DLD1 (cell line): ENCODE data around the gene SPDYA.

Source experiments
- in situ Hi-C: cut with HindIII; loops from 2 replicates; pipeline ENCODE4 v1.10.0; 2017; ENCODE audit warnings: low sequenced_read_pairs

Gene SPDYA

DNA sequence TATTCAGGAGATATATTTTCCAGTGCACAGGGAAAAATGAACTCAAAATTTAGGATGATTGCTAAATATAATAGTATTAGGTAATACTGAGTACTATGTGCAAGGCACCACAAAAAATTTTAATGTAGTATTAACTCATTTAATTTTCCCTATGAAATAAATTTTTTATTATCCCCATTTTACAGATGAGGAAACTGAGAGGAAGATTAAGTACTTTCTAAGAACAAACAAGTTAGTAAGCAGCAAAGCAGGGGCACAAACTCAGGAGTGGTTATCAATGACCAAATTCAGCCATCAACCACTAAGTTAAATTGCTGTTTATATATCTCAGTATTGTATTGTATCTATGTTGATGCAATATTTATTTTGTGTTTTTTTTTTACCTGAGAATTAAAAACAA is 14.2 kb downstream of the SPDYA start:
- in situ Hi-C loops: no loop called here

DNA sequence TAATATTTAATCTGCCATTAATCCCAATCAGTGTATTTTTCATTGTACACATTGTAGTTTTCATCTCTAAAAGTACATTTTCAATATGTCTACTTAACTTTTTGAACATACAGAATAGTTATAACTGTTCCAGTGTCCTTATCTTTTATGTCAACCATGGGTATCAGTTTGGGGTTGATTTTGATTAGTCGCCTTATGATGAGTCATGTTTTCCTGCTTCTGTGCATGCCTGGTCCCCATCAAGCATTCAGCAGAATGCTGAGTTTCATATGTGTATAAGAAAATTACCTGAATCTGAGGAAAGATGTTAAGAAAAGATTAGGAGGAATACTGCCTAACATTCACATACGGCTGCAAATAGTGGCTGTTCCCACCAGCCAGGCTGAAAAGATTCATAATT is 17.7 kb downstream of the SPDYA start:
- in situ Hi-C loops: no loop called here

DNA sequence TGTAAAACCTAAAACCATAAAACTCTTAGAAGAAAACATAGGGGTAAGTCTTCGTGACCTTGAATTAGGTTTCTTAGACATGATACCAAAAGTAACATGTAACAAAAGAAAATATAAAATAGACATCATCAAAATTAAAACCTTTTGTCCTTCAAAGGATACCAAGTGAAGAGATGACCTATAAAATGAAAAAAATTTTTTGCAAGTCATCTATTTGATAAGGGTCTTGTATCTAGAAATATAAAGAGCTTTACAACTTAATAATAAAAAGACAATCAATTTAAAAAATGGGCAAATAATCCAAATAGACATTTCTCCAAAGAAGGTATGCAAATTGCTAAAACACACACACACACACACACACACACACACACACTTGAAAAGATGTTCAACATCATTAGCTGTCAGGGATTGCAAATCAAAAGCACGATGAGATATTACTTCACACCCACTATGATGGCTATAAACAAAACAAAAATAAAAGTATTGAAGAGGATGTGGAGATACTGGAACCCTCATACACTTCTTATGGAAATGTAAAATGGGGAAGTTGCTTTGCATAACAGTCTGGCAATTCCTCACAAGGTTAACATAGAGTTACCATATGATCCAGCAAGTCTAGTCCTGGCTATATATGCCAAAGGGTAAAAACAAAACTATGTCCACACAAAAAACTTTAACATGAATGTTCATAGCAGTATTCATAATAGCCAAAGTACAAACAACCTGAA is 23.3 kb downstream of the SPDYA start:
- in situ Hi-C loops: no loop called here

DNA sequence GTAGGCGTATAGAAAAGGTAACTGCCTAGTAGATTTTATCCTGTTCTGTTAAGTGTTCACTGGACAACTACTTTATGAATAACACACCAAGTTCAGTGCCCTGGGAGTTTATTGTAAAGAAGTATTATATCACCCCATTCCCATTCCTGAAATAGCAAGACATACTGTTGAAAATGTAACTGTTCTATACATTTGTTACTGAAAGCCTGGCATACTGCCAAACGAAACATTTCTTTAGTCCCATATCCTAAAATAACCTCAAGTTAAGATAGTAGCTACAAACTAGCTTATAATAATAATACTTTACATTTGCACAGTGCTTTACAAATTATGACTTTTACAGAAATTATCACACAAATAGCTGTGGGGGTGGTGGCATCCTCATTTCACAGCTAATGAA is 25.1 kb downstream of the SPDYA start:
- in situ Hi-C loops: no loop called here

DNA sequence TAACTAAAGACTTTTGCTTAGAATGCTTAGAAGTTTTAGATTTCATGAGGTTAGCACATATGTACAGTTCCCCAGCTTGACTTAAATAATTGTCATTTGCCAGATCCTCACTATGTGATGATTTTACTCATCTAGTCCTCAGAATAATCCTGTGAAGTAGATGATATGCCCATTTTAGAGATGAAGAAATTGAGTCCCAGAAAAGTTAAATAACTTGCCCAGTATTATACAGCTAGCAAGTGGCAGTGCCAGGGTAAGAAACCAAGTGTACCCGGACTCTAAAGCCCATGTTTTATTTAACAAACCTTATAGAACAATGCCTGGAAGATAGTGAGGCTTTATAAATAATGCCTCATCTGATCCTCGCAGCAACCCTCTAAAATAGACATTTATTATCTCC is 28.3 kb downstream of the SPDYA start:
- in situ Hi-C loops: no loop called here

DNA sequence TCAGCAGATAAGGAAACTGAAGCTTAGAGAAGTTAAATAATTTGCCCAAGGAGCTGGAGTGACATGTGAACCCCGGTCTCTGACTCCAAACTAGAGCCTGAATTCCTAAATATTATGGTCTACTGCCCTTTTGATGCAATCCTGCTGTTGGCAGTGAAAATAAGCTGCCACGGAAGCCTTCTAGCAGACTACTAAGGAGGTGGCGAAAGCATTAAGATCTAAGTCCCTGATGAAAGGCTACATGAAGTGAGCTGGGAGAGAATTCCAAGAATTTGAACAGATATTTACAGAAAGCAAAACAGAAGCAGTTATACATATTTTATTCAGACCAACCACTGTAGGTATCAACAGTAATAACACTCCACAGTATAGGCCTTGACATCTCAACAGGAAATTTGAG is 31.4 kb downstream of the SPDYA start:
- in situ Hi-C loops: no loop called here

DNA sequence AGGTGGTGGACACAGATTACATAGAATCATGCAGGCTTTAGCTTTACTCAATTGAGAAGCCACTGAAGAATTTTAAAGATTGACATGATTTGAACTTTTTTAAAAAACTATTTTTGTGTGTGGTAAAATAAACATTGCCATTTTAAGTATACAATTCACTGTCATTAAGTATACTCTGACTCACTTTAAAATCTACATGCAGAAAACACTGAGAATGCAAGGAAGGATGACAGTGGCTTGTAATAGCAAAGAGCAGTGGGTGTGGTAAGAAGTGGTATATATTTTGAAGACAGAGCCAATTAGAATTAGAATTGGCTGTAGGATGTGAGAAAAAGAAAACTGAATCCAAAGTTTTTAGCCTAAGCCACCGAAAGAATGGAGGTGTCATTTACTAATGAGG is 44.6 kb downstream of the SPDYA start:
- in situ Hi-C loops: no loop called here

DNA sequence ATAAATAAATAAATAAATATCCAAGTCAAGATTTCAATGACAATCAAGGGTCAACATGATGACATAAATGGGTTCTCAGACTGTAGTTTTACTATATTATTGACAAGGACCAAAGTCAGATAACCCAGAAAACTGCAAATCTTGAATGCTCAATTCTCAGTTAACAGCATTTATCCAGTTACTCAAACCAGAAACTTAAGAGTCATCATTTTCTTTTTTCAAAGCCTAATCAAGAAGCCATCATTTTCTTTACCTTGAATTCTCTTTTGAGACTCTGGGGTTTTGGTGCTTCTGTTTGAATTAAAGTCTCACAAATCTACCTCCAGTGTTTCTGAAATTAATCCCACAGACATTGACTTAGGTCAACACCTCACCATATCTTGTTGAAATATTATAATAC is 45.3 kb downstream of the SPDYA start:
- in situ Hi-C loops: no loop called here

DNA sequence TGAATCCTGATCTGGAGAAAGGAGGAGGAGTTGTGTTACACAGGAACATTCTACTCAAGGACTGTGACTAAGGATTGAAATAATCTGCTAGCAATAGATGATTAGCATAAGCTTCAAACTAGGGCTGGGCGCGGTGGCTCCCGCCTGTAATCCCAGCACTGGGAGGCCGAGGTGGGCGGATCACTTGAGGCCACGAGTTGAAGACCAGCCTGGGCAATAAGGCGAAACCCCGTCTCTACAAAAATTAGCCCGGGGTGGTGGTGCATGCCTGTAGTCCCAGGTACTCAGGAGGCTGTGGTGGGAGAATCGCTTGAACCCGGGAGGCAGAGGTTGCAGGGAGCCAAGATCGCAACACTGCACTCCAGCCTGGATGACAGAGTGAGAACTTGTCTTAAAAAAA is 58.0 kb downstream of the SPDYA start:
- in situ Hi-C loops: no loop called here

DNA sequence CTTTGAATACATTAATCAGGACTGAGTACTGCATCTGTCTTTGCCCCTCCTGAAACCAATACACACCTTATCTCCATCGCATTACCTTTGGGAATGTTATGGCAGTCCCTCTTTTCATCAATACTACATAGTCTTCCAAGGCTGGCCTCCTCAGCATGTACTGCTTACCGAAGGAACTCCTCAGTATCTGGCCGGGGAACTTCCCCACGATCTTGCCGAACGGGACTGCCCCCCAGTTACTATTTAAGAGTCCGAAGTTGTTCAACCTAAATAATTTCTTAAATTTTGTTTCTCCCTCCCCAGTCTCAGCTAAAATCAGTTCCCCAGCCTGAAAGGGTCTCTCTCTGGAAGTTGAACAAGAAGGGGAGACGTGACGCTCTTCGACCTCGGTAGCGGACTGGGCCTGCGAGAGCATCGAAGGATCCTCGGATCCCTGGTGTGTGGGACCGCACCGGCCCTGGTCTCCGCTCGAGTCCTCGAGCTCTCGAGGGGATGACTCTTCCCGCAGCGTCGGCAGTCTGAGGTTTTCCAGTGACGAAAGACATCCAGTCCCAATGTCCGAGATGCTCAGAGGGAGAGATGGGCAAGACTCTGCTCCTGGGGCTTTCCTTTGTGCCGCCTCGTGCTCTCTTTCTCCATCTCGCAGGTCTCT is 59.0 kb downstream of the SPDYA start:
- in situ Hi-C loops: no loop called here

DNA sequence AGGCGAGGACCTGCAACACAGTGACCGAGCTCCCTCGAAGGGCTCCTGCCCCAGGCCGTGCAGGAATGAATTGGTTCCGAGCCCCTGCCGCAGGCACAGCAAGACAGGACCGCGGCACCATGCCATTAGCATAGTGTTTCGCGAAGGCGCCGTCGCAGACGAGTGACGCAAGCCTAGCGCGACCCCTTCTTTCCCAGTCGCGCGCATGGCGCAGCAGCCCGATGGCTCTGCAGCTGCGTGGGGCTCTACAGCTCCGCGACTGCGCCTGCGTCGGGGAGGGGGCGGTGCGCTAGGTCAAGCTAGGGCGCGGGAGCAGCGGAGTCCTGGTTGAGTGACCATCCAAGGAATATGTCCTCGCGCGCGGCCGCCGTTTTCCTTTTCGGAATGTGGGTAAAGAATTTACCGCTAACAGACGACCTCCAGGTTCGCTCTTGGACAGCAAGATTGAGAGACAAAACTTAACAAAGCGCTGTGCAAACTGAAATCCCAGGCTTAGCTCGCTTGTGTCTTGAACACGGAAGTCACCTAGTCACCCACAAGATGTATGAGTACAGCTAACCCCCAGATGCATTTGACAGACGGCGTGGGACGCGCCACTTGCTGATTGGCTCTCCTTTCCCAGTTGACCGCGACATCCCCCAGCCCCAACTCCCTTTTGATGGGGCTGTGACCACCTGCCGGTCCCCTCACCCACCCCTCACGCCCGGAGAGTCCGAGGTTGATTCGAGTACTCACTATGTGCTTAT is 59.7 kb downstream of the SPDYA start, which contains the start of gene TRMT61B:
TSS of gene TRMT61B (minus strand) at position 164 of the 746 bp plus-strand sequence. CDS start at position 132, 32 bp downstream.
- in situ Hi-C loops: no loop called here

DNA sequence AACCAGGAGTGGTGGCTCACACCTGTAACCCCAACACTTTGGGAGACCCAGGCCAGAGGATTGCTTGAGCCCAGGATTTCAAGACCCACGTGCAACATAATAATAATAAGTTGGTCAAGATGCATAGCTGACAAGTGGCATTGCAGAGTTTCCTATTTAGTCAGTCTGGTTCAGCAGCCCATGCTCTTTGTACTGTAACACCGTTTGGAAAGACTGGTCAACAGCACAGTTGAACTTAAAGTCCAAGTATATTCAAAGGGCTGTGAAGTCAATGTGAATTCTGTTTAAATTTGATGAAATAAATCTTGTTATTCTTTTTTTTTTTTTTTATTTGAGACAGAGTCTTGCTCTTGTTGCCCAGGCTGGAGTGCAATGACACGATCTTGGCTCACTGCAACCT is 61.0 kb downstream of the SPDYA start:
- in situ Hi-C loops: no loop called here

DNA sequence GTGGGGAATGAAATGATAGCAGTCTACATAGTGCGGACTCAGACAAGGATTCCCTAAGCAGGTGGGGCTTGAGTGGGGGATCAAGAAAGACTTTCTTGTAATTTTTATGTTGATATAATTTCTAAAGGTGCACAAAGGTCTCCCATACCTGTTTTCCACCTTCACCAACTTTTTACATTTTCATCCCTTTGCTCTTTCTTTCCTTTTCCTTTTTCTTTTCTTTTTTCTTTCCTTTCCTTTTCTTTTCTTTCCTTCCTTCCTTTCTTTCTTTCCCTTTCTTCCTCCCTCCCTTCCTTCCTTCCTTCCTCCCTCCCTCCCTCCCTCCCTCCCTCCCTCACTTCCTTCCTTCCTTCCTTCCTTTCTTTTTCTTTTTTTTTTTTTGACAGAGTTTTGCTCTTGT is 69.6 kb downstream of the SPDYA start:
- in situ Hi-C loops: no loop called here

DNA sequence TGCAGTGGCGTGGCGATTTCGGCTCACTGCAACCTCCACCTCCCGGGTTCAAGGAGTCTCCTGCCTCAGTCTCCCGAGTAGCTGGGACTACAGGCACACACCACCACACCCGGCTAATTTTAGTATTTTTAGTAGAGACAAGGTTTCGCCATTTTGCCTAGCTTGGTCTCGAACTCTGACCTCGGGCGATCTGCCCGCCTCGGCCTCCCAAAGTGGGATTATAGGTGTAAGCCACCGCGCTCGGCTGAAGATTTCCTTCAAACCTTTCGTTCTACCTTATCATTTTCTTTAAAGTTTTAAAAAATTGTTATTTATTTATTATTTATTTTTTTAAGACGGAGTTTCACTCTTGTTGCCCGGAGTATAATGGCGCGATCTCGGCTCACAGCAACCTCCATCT is 82.9 kb downstream of the SPDYA start:
- in situ Hi-C loops: no loop called here

DNA sequence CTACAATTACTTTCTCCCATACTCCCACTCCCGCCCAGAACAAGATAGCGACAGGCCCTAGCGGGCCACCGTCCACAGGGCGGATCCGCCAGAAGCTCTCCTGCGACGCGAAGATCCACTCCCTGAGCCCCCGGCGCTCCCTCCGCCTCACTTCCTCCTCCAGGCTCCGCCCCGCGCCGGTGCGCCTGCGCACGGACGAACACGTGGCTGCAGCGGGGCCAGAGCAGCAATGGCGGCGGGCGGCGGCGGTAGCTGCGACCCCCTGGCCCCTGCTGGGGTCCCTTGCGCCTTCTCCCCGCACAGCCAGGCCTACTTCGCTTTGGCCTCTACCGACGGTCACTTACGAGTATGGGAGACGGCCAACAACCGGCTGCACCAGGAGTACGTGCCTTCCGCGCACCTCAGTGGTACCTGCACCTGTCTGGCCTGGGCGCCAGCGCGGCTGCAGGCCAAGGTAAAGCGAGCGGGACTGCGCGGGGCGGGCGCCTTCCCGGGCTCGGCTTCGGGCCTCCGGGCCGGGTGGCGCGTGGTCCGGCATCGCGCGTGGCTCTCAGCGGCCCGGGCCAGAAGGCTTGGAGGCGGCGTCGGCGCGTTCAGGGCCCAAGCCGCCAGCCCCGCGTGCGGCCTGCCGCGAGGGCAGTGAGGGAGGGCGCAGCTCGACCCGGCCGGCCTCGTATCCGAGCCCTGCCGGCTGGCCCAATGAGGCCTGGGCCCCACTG is 84.0 kb downstream of the SPDYA start, which contains the start of gene WDR43:
TSS of gene WDR43 (plus strand) at position 198 of the 719 bp plus-strand sequence. CDS start at position 230, 32 bp downstream.
- in situ Hi-C loops: no loop called here

DNA sequence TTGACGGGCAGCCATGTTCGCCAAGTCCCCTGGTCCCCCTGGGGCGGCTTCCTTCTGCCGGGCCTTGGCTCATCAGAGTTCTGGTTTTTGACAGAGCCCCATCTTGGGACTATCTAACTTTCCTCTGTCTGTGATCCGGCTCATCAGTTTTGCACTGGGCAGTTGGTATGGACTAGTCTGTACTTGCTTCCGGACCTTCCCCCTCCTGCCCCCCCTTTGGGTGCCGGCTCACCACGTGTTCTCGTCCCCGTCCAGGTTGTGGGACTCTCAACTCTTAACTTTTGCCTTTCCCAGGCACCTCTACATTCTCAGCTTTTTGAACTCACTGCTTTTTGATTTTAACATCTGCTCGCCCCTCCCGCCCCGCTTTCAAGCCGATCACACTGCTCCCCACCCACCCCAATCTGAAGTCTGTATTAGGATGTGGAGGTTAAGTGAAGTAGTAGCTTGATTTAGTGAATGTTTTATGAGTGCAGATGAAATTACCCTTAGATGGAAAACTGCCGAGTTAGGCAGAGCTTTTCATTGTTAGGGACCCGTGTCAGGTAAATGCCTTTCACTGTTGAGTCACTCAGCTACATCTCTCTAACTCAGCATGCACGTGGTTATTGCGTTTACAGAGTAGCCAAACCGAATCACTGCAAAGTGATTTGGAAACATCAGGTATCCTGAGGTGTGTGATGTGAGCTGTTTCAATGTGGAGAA is 84.7 kb downstream of the SPDYA start:
- in situ Hi-C loops: no loop called here

DNA sequence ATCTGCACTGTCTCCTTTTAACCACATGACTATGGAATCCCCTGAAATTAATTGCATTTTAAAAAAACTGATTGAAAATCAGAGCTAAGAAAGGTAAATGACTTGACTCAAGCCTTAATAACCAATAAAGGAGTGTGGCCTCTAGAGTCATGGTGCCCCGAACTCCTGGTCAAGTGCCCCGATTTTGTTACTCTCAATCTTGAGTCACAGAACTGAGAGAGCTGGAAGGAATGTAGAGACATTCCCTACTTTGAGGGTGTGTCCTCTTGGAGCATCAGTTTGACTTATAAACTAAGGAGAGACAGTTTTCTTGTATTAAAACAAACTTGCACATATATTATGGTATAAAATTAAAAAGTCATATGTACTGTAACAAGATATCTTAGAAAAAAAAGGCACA is 86.3 kb downstream of the SPDYA start:
- in situ Hi-C loops: no loop called here

DNA sequence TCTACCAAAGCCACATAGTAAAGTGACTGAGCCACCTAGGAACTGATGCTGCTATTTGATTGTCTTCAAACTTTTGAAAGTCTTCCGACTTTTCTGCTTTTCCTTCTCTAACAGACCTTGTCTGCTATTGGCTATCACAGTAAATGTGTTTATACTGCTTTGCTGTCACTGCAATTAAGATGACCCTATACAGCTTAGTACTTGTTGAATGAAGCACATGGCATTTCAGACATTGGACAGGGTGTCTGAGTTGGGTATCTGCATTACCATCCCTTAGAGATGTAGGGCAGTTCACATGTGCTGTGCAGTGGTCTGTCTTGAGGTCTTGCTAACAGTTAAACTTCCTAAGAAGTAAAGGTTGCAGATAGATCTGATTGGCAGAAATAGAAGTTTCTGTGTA is 87.4 kb downstream of the SPDYA start:
- in situ Hi-C loops: no loop called here
